ENCODE data around the gene LLGL2. TPM values are rescaled to one million over a fixed set of nuclear protein-coding genes. Genes with fewer than 3 reads are reported as not detected.
"Not testable (repeated sequence)": the region's sequence is repeated elsewhere in the genome, so short reads cannot be mapped to it uniquely, and the experiment has no call there.

Gene LLGL2
- total RNA-seq, 6 experiments from 2014 or later: 0.14 to 0.55 (median 0.46) TPM

- TF ChIP-seq, protein P1, sequence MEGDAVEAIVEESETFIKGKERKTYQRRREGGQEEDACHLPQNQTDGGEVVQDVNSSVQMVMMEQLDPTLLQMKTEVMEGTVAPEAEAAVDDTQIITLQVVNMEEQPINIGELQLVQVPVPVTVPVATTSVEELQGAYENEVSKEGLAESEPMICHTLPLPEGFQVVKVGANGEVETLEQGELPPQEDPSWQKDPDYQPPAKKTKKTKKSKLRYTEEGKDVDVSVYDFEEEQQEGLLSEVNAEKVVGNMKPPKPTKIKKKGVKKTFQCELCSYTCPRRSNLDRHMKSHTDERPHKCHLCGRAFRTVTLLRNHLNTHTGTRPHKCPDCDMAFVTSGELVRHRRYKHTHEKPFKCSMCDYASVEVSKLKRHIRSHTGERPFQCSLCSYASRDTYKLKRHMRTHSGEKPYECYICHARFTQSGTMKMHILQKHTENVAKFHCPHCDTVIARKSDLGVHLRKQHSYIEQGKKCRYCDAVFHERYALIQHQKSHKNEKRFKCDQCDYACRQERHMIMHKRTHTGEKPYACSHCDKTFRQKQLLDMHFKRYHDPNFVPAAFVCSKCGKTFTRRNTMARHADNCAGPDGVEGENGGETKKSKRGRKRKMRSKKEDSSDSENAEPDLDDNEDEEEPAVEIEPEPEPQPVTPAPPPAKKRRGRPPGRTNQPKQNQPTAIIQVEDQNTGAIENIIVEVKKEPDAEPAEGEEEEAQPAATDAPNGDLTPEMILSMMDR (IDR thresholded peaks at IDR 0.05): no peak
- no peak for DNase-seq
- Mint-ChIP-seq H3K4me3 (no peak overlapping the region), H3K36me3 (ENCODE audit: low read depth) (no peaks in the 10 kb centered on the region), H3K4me1 (ENCODE audit: low read depth) (no peaks in the 10 kb centered on the region), H3K27ac (no peak overlapping the region), H3K27me3 (ENCODE audit: insufficient read depth) (peaks cover 22% of the 10 kb centered on the region), H3K9me3 (no peaks in the 10 kb centered on the region)
These were observed 49.7 kb downstream of the LLGL2 start for GRCh38 chr17:75575197-75575596.

DNA sequence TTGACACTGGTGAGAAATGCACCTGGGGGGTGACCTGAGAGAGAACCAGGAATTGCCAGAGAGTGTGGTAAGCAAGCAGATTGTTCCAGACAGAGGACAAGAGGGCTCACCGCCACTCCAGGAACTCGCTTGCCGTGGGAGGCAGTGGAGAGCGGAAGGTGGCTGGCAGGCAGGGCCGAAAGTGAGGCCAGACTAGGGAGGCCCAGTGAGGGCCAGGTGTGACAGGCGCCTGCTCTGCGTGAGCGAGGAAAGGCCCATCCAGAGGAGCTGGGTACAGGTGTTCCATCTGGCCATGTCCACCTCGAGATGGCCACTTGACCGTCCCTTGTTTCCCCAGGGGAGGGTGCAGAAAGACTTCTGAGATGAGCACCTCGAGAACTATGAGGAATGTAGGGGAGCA is 50.2 kb downstream of the LLGL2 start:
- H3K27ac Mint-ChIP-seq: no peak overlapping the region
- no peaks in the 10 kb centered on the region for H3K36me3 Mint-ChIP-seq (ENCODE audit: low read depth)
- H3K4me1 Mint-ChIP-seq (ENCODE audit: low read depth): no peaks in the 10 kb centered on the region
- peaks cover 4% of the 10 kb centered on the region for H3K9me3 Mint-ChIP-seq
- DNase-seq: no peak
- peaks cover 22% of the 10 kb centered on the region for H3K27me3 Mint-ChIP-seq (ENCODE audit: insufficient read depth)
- H3K4me3 Mint-ChIP-seq: no peak overlapping the region
- TF ChIP-seq, protein P1 (IDR thresholded peaks at IDR 0.05): no peak

DNA sequence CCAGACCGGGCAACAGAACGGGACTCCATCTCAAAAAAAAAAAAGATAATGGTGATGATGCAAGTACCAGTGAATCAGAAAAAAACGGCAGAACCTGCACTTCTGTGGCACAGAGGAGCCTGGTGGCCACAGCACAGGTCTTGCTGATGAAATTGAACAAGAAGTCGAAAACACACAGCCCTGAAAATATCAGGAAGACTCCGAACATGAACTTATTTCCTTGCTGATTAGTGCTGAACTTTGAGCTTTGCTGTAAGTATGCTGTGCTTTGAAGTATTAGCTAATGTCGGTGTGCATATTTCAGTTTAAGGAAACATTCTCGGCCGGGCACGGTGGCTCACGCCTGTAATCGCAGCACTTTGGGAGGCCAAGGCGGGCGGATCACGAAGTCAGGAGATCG is 51.2 kb downstream of the LLGL2 start:
- no peak for DNase-seq
- Mint-ChIP-seq H3K4me3 (no peak overlapping the region), H3K4me1 (ENCODE audit: low read depth) (no peaks in the 10 kb centered on the region), H3K27me3 (ENCODE audit: insufficient read depth) (peaks cover 22% of the 10 kb centered on the region), H3K36me3 (ENCODE audit: low read depth) (peaks cover 6% of the 10 kb centered on the region; the same call in 1 of the 2 replicates), H3K27ac (no peak overlapping the region), H3K9me3 (peaks cover 12% of the 10 kb centered on the region)
- TF ChIP-seq, protein P1 (IDR thresholded peaks at IDR 0.05): no peak

DNA sequence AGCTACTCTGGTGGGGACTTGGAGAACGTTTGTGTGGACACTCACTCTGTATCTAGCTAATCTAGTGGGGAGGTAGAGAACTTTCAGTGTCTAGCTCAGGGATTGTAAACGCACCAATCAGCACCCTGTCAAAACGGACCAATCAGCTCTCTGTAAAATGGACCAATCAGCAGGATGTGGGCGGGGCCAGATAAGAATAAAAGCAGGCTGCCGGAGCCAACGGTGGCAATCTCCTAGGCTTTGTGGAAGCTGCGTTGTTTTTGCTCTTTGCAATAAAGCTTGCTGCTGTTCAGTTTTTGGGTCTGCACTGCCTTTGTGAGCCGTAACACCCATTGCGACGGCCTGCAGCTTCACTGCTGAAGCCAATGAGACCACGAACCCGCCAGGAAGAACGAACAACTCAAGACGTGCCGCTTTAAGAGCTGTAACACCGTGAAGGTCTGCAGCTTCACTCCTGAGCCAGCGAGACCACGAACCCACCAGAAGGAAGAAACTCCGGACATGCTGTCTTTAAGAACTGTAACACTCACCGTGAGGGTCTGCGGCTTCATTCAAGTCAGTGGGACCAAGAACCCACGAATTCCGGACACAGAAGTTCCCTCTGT is 55.7 kb downstream of the LLGL2 start:
- not testable (repeated sequence) for DNase-seq; H3K4me1 Mint-ChIP-seq (ENCODE audit: low read depth); H3K27ac Mint-ChIP-seq; H3K36me3 Mint-ChIP-seq (ENCODE audit: low read depth); H3K4me3 Mint-ChIP-seq
- peaks cover 35% of the 10 kb centered on the region for H3K27me3 Mint-ChIP-seq (ENCODE audit: insufficient read depth)
- H3K9me3 Mint-ChIP-seq: peaks cover 12% of the 10 kb centered on the region

- peaks cover 35% of the 10 kb centered on the region for H3K27me3 Mint-ChIP-seq (ENCODE audit: insufficient read depth)
- not testable (repeated sequence) for H3K36me3 Mint-ChIP-seq (ENCODE audit: low read depth); H3K4me1 Mint-ChIP-seq (ENCODE audit: low read depth); H3K4me3 Mint-ChIP-seq; H3K27ac Mint-ChIP-seq; DNase-seq
- peaks cover 12% of the 10 kb centered on the region for H3K9me3 Mint-ChIP-seq
These were observed 57.7 kb downstream of the LLGL2 start for GRCh38 chr17:75583197-75583596.

GRCh38 chr17:75584849-75585175 is 59.3 kb downstream of the LLGL2 start:
- H3K9me3 Mint-ChIP-seq: peaks cover 12% of the 10 kb centered on the region
- H3K27ac Mint-ChIP-seq: no peak overlapping the region
- H3K4me1 Mint-ChIP-seq (ENCODE audit: low read depth): no peaks in the 10 kb centered on the region
- no peak for DNase-seq
- H3K36me3 Mint-ChIP-seq (ENCODE audit: low read depth): peaks cover 6% of the 10 kb centered on the region; the same call in 1 of the 2 replicates
- TF ChIP-seq, protein P1 (IDR thresholded peaks at IDR 0.05): no peak
- peaks cover 35% of the 10 kb centered on the region for H3K27me3 Mint-ChIP-seq (ENCODE audit: insufficient read depth)
- no peak overlapping the region for H3K4me3 Mint-ChIP-seq

Measured in HFFc6 (cell line).